HepG2 (cell line): ENCODE data around the gene AHNAK.

Experiments
- CHD2 ChIP-seq: IDR thresholded peaks from 2 replicates; pipeline ENCODE4 v1.6.1; 2011; ENCODE audit warnings: low read depth, low read length, improper control_type of control experiment
- ETS1 ChIP-seq: sonication (generic); formaldehyde crosslinking; IDR thresholded peaks from 2 replicates; pipeline ENCODE4 v1.4.0; 2020; ENCODE audit warnings: missing genetic modification reagents
- HDAC2 ChIP-seq: sonication (generic); formaldehyde crosslinking; IDR thresholded peaks from 2 replicates; pipeline ENCODE4 v1.4.0; 2020; ENCODE audit warnings: missing genetic modification reagents
- MLX ChIP-seq: IDR thresholded peaks from 2 replicates; pipeline ENCODE4 v1.6.1; 2016
- PLRG1 ChIP-seq: fragments of 450-650 bp; conservative IDR thresholded peaks from 2 replicates; pipeline ENCODE4 v1.6.1; 2016
- POLR2A ChIP-seq, 2 experiments: IDR thresholded peaks; 2 replicates each; pipeline ENCODE4 v1.6.1; 2011; ENCODE audit warnings: low read depth in 2 of 2, low read length in 2 of 2, mild to moderate bottlenecking in 1 of 2, moderate library complexity in 1 of 2; ENCODE audit not compliant: insufficient read depth in 1 of 2
- POLR2AphosphoS5 ChIP-seq: IDR thresholded peaks from 2 replicates; pipeline ENCODE4 v1.6.1; 2012; ENCODE audit warnings: low read depth, low read length
- RAD21 ChIP-seq: fragments of 450-650 bp; formaldehyde crosslinking; IDR thresholded peaks from 2 replicates; pipeline ENCODE4 v1.5.0; 2020; ENCODE audit warnings: mild to moderate bottlenecking
- ZNF350 ChIP-seq: sonication (generic); formaldehyde crosslinking; IDR thresholded peaks from 2 replicates; pipeline ENCODE4 v1.4.0; 2020; ENCODE audit warnings: mild to moderate bottlenecking, low read depth, missing genetic modification reagents, borderline replicate concordance
- ZNF687 ChIP-seq: sonication (generic); formaldehyde crosslinking; IDR thresholded peaks from 2 replicates; pipeline ENCODE4 v1.5.1; 2020; ENCODE audit warnings: mild to moderate bottlenecking, missing genetic modification reagents, moderate library complexity

GRCh38 chr11:62498492-62499286 lies 47.9 kb downstream of the AHNAK start:
- TF ChIP-seq MLX (no peak), POLR2AphosphoS5 (no peak), HDAC2 (CRISPR knock-in tag) (no peak), RAD21 (CRISPR knock-in tag) (no peak), ETS1 (CRISPR knock-in tag) (no peak), PLRG1 (no peak), ZNF687 (CRISPR knock-in tag) (no peak), ZNF350 (CRISPR knock-in tag) (no peak), POLR2A (IDR thresholded peaks at IDR 0.05; ENCODE audit: insufficient read depth in 1 of 2, low read depth in 2 of 2, low read length in 2 of 2) (no peak), CHD2 (no peak)
